HepG2 (cell line): ENCODE data around the gene KIAA0040. TPM values are rescaled to one million over a fixed set of nuclear protein-coding genes. Genes with fewer than 3 reads are reported as not detected.

Experiments used
- ATAC-seq: fragments of 200-7000 bp; cut with Tn5 transposase; 3 replicates; pipeline ENCODE4 v1.9.1; 2020; ENCODE audit warnings: mild to moderate bottlenecking, moderate library complexity
- BruUV-seq: library from RNA; stranded (reverse); fragments of 400-500 nt; replicated peaks from 2 replicates; lab custom pipeline; 2021; lab: Mats Ljungman, UMichigan
- CTCF ChIA-PET: fragments of 300-600 bp; formaldehyde crosslinking; extraction: SDS; loops from one replicate; lab custom pipeline; 2021; ENCODE audit warnings: low total read pairs, inconsistent platforms, low intra/inter-chr PET ratio; lab: Yijun Ruan, JAX
- POLR2A ChIA-PET: fragments of 350-600 bp; sonication (Branson Sonifier 250); formaldehyde crosslinking; loops from one replicate; lab custom pipeline; 2020; ENCODE audit warnings: antibody characterized with exemption, inconsistent platforms; lab: Yijun Ruan, JAX
- DNase-seq: peaks from one replicate; pipeline ENCODE4 v3.0.0-alpha.2; 2015; ENCODE audit warnings: low spot score
- FAIRE-seq: peaks from 3 replicates; lab custom pipeline; 2011; peaks lifted over from hg19 to GRCh38; lab: Jason Lieb, UNC
- H2AFZ ChIP-seq: one replicate; pipeline ENCODE4 v1.6.1; 2011; ENCODE audit warnings: low read length, inconsistent platforms
- H3K27ac ChIP-seq: fragments of 300-600 bp; 3 replicates; pipeline ENCODE4 v1.8.0; 2011; ENCODE audit warnings: mixed run types, mild to moderate bottlenecking, mixed read lengths, low read length, inconsistent platforms; ENCODE audit not compliant: insufficient read depth; ENCODE audit errors: extremely low read length
- H3K27me3 ChIP-seq, 2 experiments: fragments of 200-600 bp in 1 of 2; 2 replicates in 1 of 2; 3 replicates in 1 of 2; pipeline versions ENCODE4 v1.6.0 to v1.8.0; 2011; ENCODE audit warnings: low read length in 2 of 2, mild to moderate bottlenecking in 2 of 2, moderate library complexity in 2 of 2, inconsistent platforms in 1 of 2; ENCODE audit not compliant: insufficient read depth in 2 of 2, control insufficient read depth in 1 of 2
- H3K36me3 ChIP-seq, 2 experiments: fragments of 200-600 bp in 1 of 2; replicated peaks in 1 of 2; 2 replicates in 1 of 2; 3 replicates in 1 of 2; pipeline versions ENCODE4 v1.5.1 to v1.8.0; 2011; ENCODE audit warnings: low read length in 2 of 2, inconsistent platforms in 1 of 2; ENCODE audit not compliant: insufficient read depth in 2 of 2, control insufficient read depth in 1 of 2
- H3K4me1 ChIP-seq: 2 replicates; pipeline ENCODE4 v1.5.1; 2012; ENCODE audit warnings: low read length, inconsistent platforms; ENCODE audit not compliant: insufficient read depth
- H3K4me2 ChIP-seq: 2 replicates; pipeline ENCODE4 v1.6.0; 2011; ENCODE audit warnings: low read depth, low read length, inconsistent platforms
- H3K4me3 ChIP-seq, 3 experiments: fragments of 200-600 bp in 1 of 3; sonication (generic), shearing (Covaris generic) in 1 of 3; replicated peaks in 1 of 3; 2 replicates each; pipeline ENCODE4 v1.5.1; 2011 to 2016; ENCODE audit warnings: low read length in 3 of 3, inconsistent platforms in 2 of 3, low read depth in 2 of 3, mild to moderate bottlenecking in 2 of 3, control low read depth in 1 of 3, mixed read lengths in 1 of 3; ENCODE audit not compliant: insufficient read depth in 1 of 3
- H3K79me2 ChIP-seq: one replicate; pipeline ENCODE4 v1.6.1; 2011; ENCODE audit warnings: low read length, inconsistent platforms; ENCODE audit not compliant: insufficient read depth
- H3K9ac ChIP-seq: 2 replicates; pipeline ENCODE4 v1.6.0; 2011; ENCODE audit warnings: mild to moderate bottlenecking, low read depth, low read length, inconsistent platforms; ENCODE audit not compliant: insufficient read depth
- H3K9me3 ChIP-seq: 2 replicates; pipeline ENCODE4 v1.5.1; 2012; ENCODE audit warnings: mild to moderate bottlenecking, low read length
- H4K20me1 ChIP-seq: 2 replicates; pipeline ENCODE4 v1.6.0; 2011; ENCODE audit warnings: inconsistent platforms, mild to moderate bottlenecking, low read length, moderate library complexity; ENCODE audit not compliant: insufficient read depth
- ATAD3A ChIP-seq: sonication (generic); formaldehyde crosslinking; IDR thresholded peaks from 2 replicates; pipeline ENCODE4 v1.4.0; 2020; ENCODE audit warnings: missing genetic modification reagents
- KAT8 ChIP-seq: IDR thresholded peaks from 2 replicates; pipeline ENCODE4 v1.6.1; 2016; ENCODE audit warnings: missing genetic modification reagents, missing compliant biosample characterization
- NFYB ChIP-seq: sonication (generic); formaldehyde crosslinking; IDR thresholded peaks from 2 replicates; pipeline ENCODE4 v1.4.0; 2020; ENCODE audit warnings: missing genetic modification reagents
- SSRP1 ChIP-seq: IDR thresholded peaks from 2 replicates; pipeline ENCODE4 v1.6.1; 2016; ENCODE audit warnings: control low read depth
- ZNF337 ChIP-seq: sonication (generic); formaldehyde crosslinking; IDR thresholded peaks from 2 replicates; pipeline ENCODE4 v1.5.1; 2020; ENCODE audit warnings: missing genetic modification reagents, low read depth, mild to moderate bottlenecking, borderline replicate concordance
- ZNF383 ChIP-seq: sonication (generic); formaldehyde crosslinking; IDR thresholded peaks from 2 replicates; pipeline ENCODE4 v1.4.0; 2020; ENCODE audit warnings: missing genetic modification reagents, mild to moderate bottlenecking, borderline replicate concordance
- ZNF772 ChIP-seq: sonication (generic); formaldehyde crosslinking; IDR thresholded peaks from 2 replicates; pipeline ENCODE4 v1.5.0; 2020; ENCODE audit warnings: mild to moderate bottlenecking, missing genetic modification reagents
- ZSCAN25 ChIP-seq: sonication (generic); formaldehyde crosslinking; IDR thresholded peaks from 2 replicates; pipeline ENCODE4 v1.8.0; 2022; ENCODE audit warnings: mild to moderate bottlenecking, missing genetic modification reagents
- WGBS: methylation state at CpG from one replicate; pipeline ENCODE4 v1.1.6; 2017; ENCODE audit warnings: low lambda C conversion rate; 5-methylcytosine and 5-hydroxymethylcytosine counted together
- in situ Hi-C: cut with HindIII; loops from 2 replicates; pipeline ENCODE4 v1.10.0; 2017; ENCODE audit warnings: low pct_unique_long_range_greater_than_20kb; ENCODE audit not compliant: extremely low pct_ligation_motif_present
- intact Hi-C: fragments of 100-400 bp; cut with micrococcal nuclease; formaldehyde crosslinking; loops from one replicate; pipeline ENCODE4 v1.10.0; 2022; ENCODE audit not compliant: unreplicated experiment
- polyA plus RNA-seq, 8 experiments: library from polyadenylated mRNA; depleted of rRNA in 3 of 8; stranded (reverse) in 7 of 8; unstranded in 1 of 8; fragments of >200 nt; fragmentation: Illumina TruSeq in 4 of 8; extraction: Trizol in 4 of 8; gene quantifications; 2 replicates each; pipeline versions ENCODE4 v1.2.1 to v1.2.3, GENCODE V29; 2011 to 2016; ENCODE audit warnings: low read depth in 4 of 8, missing spikeins in 1 of 8, mixed read lengths in 1 of 8; ENCODE audit not compliant: insufficient read depth in 1 of 8
- total RNA-seq, 5 experiments: library from RNA; depleted of rRNA; stranded (reverse); fragments of >200 nt; fragmentation: Illumina TruSeq; extraction: Trizol; gene quantifications; 2 replicates each; pipeline ENCODE4 v1.2.3, GENCODE V29; 2016; ENCODE audit warnings: low read depth in 1 of 5
- TF ChIP-seq, protein P1 (sequence below): sonication (generic); formaldehyde crosslinking; IDR thresholded peaks from 2 replicates; pipeline ENCODE4 v1.8.1; 2023; ENCODE audit warnings: mild to moderate bottlenecking, inconsistent platforms, moderate library complexity, missing genetic modification reagents, borderline replicate concordance
- TF ChIP-seq, protein P2 (sequence below): sonication (generic); formaldehyde crosslinking; IDR thresholded peaks from 2 replicates; pipeline ENCODE4 v1.4.0; 2020; ENCODE audit warnings: missing genetic modification reagents
- TF ChIP-seq, protein P3 (sequence below): sonication (generic); formaldehyde crosslinking; IDR thresholded peaks from 2 replicates; pipeline ENCODE4 v1.8.0; 2022; ENCODE audit warnings: missing genetic modification reagents, mild to moderate bottlenecking, inconsistent platforms, borderline replicate concordance
- TF ChIP-seq, protein P4 (sequence below): sonication (generic); formaldehyde crosslinking; IDR thresholded peaks from 2 replicates; pipeline ENCODE4 v1.5.0; 2020; ENCODE audit warnings: mild to moderate bottlenecking, missing genetic modification reagents, moderate library complexity
- TF ChIP-seq, protein P5 (sequence below): conservative IDR thresholded peaks from 2 replicates; pipeline ENCODE4 v1.6.1; 2018; ENCODE audit warnings: missing genetic modification reagents

Gene KIAA0040
- total and polyA plus RNA-seq, 2 of the 13 experiments (the other 11 are each of a cell fraction or from before 2014, with no cell fraction given) = 0.24 to 0.26 TPM

DNA sequence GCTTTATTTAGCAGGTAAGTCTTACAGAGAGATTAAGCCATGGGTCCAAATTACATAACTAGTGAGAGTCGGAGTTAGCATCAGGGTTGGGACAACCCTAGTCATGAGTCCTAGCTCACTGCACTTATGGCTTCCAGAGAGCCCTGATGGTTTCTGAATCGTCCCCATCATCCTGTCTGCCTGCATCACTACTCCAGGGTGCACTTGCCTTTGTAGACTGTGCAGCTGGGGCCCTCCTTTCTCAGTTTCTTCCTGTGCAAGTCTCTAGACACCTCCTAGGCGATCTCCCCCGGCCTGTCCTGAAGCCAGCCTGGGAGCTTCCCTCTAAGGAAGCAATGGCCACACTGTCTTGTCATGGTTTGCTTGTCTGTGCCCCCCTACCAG, 37.1 kb downstream of the KIAA0040 start (continued):
- TF ChIP-seq, protein P1, sequence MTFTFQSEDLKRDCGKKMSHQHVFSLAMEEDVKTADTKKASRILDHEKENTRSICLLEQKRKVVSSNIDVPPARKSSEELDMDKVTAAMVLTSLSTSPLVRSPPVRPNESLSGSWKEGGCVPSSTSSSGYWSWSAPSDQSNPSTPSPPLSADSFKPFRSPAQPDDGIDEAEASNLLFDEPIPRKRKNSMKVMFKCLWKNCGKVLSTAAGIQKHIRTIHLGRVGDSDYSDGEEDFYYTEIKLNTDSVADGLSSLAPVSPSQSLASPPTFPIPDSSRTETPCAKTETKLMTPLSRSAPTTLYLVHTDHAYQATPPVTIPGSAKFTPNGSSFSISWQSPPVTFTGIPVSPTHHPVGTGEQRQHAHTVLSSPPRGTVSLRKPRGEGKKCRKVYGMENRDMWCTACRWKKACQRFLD (CRISPR knock-in tag) = no peak

DNA sequence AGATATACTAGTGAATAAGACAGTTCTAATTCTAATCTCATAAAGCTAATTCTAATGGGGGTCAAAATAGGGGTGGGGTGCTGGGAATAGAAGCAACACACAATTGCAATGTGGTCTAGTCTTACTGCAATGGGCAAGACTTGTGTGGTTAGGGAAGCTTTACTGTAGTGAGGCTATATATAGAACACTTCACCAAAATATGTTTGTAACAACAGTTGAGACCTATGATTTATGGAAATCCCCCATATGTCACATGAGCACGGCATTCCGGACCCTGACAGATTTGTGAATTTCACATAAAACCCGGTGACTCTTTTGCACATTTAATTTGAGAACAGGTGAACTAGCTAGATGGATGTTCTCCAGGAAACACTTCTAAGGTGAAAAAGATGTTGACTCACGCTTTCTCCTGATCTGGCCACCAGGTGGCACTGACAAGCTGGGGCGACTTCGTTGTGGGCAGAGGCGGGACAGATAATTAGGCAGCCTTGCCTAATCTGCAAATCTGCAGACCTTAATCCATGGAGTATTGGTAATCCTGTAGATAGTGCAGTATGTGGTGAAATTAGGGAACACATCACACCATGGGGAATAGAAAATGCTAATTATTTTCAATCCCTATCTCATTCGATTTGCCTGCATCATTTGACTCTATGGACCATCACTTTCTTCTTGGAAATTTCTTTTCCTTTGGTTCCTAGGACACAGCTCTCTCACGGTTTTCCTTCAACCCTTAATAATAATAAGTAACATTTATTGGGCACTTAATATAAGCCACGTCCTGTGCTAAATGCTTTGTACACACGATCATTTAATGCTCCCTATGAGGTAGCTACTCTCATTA, 37.7 kb downstream of the KIAA0040 start:
- ATAC-seq (peak; percentile 49), FAIRE-seq (peak; percentile 80), DNase-seq (peak; percentile 24)
- no peak overlapping the region for H3K4me3 ChIP-seq
- intact Hi-C loops (loop anchor here (5.0 to 10.0 kb wide), 2 partner anchors 37 to 920 kb away; partner anchors contain the start of gene KIAA0040), in situ Hi-C loops (loop anchor here (5.0 to 25.0 kb wide), 4 partner anchors 167 to 1682 kb away; no protein-coding TSS in a partner anchor)
- H3K4me1 ChIP-seq = no peaks in the 10 kb centered on the region
- H4K20me1 ChIP-seq = no peaks in the 10 kb centered on the region
- H3K27ac ChIP-seq = no peak overlapping the region
- no peak overlapping the region for H3K9ac ChIP-seq
- POLR2A ChIA-PET = interaction anchor here (1.4 kb wide), 1 partner anchor 126 kb away, joined by 3 read pairs; no protein-coding TSS in a partner anchor
- no peak overlapping the region for H2AFZ ChIP-seq
- no peaks in the 10 kb centered on the region for H3K79me2 ChIP-seq
- H3K9me3 ChIP-seq = no peaks in the 10 kb centered on the region
- no peak overlapping the region for H3K4me2 ChIP-seq
- 5% methylated on average over 11 of the region's 11 CpGs for WGBS
- BruUV-seq = no TSS peak
- CTCF ChIA-PET = interaction anchor here (1.0 to 2.0 kb wide), 4 partner anchors 67 to 733 kb away, joined by 3 to 39 read pairs (median 3); no protein-coding TSS in a partner anchor
- no peaks in the 10 kb centered on the region for H3K36me3 ChIP-seq
- peaks cover 0 to 3% of the 10 kb centered on the region in 2 experiments; a peak in 1 of 5 replicates for H3K27me3 ChIP-seq
- TF ChIP-seq ZNF337 (CRISPR knock-in tag) (no peak), ZNF772 (CRISPR knock-in tag) (no peak), NFYB (CRISPR knock-in tag) (no peak), ZNF383 (CRISPR knock-in tag) (no peak), KAT8 (no peak), SSRP1 (no peak), ZSCAN25 (CRISPR knock-in tag) (no peak), ATAD3A (no peak)
- TF ChIP-seq, protein P2, sequence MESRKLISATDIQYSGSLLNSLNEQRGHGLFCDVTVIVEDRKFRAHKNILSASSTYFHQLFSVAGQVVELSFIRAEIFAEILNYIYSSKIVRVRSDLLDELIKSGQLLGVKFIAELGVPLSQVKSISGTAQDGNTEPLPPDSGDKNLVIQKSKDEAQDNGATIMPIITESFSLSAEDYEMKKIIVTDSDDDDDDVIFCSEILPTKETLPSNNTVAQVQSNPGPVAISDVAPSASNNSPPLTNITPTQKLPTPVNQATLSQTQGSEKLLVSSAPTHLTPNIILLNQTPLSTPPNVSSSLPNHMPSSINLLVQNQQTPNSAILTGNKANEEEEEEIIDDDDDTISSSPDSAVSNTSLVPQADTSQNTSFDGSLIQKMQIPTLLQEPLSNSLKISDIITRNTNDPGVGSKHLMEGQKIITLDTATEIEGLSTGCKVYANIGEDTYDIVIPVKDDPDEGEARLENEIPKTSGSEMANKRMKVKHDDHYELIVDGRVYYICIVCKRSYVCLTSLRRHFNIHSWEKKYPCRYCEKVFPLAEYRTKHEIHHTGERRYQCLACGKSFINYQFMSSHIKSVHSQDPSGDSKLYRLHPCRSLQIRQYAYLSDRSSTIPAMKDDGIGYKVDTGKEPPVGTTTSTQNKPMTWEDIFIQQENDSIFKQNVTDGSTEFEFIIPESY (CRISPR knock-in tag) = no peak
- TF ChIP-seq, protein P3, sequence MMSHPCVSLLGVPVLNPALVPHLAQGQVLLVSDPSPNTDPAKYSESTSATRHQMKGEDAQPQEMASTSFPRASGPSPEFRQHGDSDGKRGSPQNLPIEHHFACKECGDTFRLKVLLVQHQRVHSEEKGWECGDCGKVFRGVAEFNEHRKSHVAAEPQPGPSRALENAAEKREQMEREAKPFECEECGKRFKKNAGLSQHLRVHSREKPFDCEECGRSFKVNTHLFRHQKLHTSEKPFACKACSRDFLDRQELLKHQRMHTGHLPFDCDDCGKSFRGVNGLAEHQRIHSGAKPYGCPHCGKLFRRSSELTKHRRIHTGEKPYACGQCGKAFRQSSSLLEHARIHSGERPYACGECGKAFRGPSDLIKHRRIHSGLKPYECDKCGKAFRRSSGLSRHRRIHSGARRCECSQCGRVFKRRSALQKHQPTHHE (CRISPR knock-in tag) = no peak
- TF ChIP-seq, protein P4, sequence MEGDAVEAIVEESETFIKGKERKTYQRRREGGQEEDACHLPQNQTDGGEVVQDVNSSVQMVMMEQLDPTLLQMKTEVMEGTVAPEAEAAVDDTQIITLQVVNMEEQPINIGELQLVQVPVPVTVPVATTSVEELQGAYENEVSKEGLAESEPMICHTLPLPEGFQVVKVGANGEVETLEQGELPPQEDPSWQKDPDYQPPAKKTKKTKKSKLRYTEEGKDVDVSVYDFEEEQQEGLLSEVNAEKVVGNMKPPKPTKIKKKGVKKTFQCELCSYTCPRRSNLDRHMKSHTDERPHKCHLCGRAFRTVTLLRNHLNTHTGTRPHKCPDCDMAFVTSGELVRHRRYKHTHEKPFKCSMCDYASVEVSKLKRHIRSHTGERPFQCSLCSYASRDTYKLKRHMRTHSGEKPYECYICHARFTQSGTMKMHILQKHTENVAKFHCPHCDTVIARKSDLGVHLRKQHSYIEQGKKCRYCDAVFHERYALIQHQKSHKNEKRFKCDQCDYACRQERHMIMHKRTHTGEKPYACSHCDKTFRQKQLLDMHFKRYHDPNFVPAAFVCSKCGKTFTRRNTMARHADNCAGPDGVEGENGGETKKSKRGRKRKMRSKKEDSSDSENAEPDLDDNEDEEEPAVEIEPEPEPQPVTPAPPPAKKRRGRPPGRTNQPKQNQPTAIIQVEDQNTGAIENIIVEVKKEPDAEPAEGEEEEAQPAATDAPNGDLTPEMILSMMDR (CRISPR knock-in tag) = peak; percentile 82
- TF ChIP-seq, protein P5, sequence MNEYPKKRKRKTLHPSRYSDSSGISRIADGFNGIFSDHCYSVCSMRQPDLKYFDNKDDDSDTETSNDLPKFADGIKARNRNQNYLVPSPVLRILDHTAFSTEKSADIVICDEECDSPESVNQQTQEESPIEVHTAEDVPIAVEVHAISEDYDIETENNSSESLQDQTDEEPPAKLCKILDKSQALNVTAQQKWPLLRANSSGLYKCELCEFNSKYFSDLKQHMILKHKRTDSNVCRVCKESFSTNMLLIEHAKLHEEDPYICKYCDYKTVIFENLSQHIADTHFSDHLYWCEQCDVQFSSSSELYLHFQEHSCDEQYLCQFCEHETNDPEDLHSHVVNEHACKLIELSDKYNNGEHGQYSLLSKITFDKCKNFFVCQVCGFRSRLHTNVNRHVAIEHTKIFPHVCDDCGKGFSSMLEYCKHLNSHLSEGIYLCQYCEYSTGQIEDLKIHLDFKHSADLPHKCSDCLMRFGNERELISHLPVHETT = no peak
